ENCODE measurements around the gene EIF3F. TPM values are rescaled to one million over a fixed set of nuclear protein-coding genes. Genes with fewer than 3 reads are reported as not detected.

The EIF3F gene
- total and polyA plus RNA-seq, 11 donors: 103 to 434 (median 147) TPM

DNA sequence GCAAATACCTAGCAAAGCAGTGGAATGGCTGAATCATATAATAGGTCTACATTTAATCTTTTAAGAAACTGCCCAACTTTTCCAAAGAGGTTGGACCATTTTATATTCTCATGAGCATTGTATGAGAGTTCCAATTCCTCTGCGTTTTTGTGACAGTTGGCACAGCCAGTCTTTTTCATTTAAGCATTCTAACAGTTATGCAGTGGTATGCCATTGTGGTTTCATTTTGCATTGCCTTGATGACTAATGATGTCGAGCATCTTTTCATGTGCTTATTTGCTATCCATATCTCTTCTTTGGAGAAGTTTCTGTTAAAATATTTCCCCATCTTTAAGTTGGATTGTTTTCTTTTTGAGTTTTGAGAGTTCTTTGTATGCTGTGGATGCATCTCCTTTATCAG lies 38.7 kb downstream of the EIF3F start:
- 42 to 68% (median 55%) methylated on average over 2 of the region's 2 CpGs for WGBS, 4 donors
- Histone ChIP-seq H3K4me3 (no peak overlapping the region), H3K27ac (no peak overlapping the region), H3K36me3 (no peaks in the 10 kb centered on the region), H3K9me3 (no peaks in the 10 kb centered on the region), H3K4me1 (peaks cover 0 to 12% (median 0%) of the 10 kb centered on the region in 12 donors), H3K27me3 (peaks cover 0 to 5% (median 0%) of the 10 kb centered on the region in 9 donors)
- DNase-seq (no peak), ATAC-seq (no peak)
- intact Hi-C loops (cut with DNase I): no loop called here
- no peak for TF ChIP-seq POLR2A (IDR thresholded peaks at IDR 0.05)
- TF ChIP-seq, protein P1, sequence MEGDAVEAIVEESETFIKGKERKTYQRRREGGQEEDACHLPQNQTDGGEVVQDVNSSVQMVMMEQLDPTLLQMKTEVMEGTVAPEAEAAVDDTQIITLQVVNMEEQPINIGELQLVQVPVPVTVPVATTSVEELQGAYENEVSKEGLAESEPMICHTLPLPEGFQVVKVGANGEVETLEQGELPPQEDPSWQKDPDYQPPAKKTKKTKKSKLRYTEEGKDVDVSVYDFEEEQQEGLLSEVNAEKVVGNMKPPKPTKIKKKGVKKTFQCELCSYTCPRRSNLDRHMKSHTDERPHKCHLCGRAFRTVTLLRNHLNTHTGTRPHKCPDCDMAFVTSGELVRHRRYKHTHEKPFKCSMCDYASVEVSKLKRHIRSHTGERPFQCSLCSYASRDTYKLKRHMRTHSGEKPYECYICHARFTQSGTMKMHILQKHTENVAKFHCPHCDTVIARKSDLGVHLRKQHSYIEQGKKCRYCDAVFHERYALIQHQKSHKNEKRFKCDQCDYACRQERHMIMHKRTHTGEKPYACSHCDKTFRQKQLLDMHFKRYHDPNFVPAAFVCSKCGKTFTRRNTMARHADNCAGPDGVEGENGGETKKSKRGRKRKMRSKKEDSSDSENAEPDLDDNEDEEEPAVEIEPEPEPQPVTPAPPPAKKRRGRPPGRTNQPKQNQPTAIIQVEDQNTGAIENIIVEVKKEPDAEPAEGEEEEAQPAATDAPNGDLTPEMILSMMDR (IDR thresholded peaks at IDR 0.05): no peak

DNA sequence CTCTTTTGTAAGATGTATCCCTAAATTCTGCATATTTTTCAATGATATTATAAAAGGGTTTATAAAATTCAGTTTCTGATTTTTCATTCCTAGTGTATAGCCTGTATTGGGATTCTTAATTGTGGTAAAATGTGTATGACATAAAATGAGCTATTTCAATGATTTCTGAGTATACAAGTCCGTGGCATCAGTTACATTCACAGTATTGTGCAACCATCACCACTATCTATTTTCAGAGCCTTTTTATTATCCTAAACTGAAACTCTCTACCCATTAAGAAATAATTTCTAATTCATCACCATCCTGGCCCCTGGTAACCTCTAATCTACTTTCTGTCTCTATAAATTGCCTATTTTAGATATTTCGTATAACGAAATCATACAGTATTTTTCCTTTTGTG lies 39.8 kb downstream of the EIF3F start:
- Histone ChIP-seq H3K27me3 (no peaks in the 10 kb centered on the region), H3K9me3 (no peaks in the 10 kb centered on the region), H3K4me1 (peaks cover 0 to 12% (median 0%) of the 10 kb centered on the region in 12 donors), H3K4me3 (no peak overlapping the region), H3K27ac (no peak overlapping the region), H3K36me3 (no peaks in the 10 kb centered on the region)
- intact Hi-C loops (cut with DNase I): no loop called here
- 92 to 96% (median 95%) methylated on average over 3 of the region's 3 CpGs for WGBS, 4 donors
- TF ChIP-seq, protein P1 (IDR thresholded peaks at IDR 0.05): no peak
- no peak for TF ChIP-seq POLR2A (IDR thresholded peaks at IDR 0.05)
- no peak for DNase-seq
- no peak for ATAC-seq

DNA sequence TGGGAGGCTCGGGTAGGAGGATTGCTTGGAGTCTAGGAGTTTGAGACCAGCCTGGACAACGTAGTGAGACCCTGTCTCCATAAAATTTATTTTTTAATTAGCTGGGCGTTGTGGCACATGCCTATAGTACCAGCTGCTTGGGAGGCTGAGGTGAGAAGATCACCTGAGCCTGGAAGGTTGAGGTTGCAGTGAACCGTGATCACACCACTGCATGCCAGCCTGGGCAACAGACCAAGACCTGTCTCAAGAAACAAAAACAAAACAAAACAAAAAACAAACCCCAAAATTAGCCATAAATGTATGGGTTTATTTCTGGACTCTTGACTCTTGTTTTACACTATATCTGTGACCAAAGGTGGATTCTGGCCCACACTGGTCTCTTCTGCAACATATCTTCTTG lies 41.6 kb downstream of the EIF3F start:
- intact Hi-C loops (cut with DNase I): no loop called here
- H3K9me3 ChIP-seq: no peaks in the 10 kb centered on the region
- no peaks in the 10 kb centered on the region for H3K36me3 ChIP-seq
- 76 to 83% (median 79%) methylated on average over 4 of the region's 4 CpGs for WGBS, 4 donors
- no peak overlapping the region for H3K4me3 ChIP-seq
- H3K27ac ChIP-seq: no peak overlapping the region
- TF ChIP-seq, protein P1 (IDR thresholded peaks at IDR 0.05): no peak
- TF ChIP-seq POLR2A (IDR thresholded peaks at IDR 0.05): no peak
- H3K27me3 ChIP-seq: peaks cover 0 to 3% (median 0%) of the 10 kb centered on the region in 9 donors
- H3K4me1 ChIP-seq: peaks cover 0 to 18% (median 10%) of the 10 kb centered on the region in 12 donors
- ATAC-seq: no peak
- no peak for DNase-seq

DNA sequence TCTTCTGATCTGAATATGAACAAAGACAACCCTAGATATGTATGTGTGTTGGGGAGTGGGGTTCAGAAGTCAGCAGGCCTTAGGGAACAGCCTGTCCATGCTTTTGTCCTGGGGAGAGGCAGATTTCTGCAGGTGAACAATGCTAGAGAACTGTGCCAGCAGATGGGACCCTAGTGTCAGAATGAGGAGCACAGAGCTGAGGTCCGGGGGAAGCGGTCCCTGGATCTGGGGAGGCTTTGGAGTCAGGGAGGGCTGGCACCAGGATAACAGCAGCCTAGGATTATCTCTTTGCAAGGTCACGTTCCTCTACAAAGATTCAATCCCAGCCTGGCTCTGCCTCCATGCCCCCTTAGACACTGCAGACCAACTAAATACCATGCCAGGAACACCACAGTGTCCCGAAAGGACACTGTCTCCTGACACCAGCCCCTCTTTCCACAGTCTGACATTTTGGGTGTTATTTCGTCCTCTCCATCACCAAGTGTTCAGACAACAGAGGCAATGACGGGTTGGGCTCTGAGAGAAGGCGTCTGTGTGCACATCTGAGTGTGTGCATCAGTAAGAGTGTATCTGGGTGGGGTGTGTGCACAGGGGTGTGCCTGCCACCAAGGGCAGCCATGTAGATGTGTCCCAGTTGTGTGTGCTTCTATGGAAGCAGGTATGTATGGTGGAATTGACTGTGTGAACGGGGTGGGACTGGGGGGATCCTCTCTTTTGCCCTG lies 43.5 kb downstream of the EIF3F start:
- no peak for DNase-seq
- intact Hi-C loops (cut with DNase I): loop anchor here in 5 of 10 donors (5.0 to 10.0 kb wide), 5 partner anchors 37 to 64 kb away; no protein-coding TSS in a partner anchor
- Histone ChIP-seq H3K4me3 (no peak overlapping the region), H3K4me1 (peaks cover 0 to 37% (median 12%) of the 10 kb centered on the region in 12 donors), H3K9me3 (no peaks in the 10 kb centered on the region), H3K36me3 (no peaks in the 10 kb centered on the region), H3K27ac (no peak overlapping the region), H3K27me3 (peaks cover 0 to 3% (median 0%) of the 10 kb centered on the region in 9 donors)
- 69 to 83% (median 79%) methylated on average over 7 to 8 of the region's 8 CpGs for WGBS, 4 donors
- no peak for ATAC-seq
- no peak for TF ChIP-seq POLR2A (IDR thresholded peaks at IDR 0.05)
- TF ChIP-seq, protein P1 (IDR thresholded peaks at IDR 0.05): no peak
